H1 (cell line): ENCODE data around the gene STT3B. TPM values are rescaled to one million over a fixed set of nuclear protein-coding genes. Genes with fewer than 3 reads are reported as not detected.

Experiments used
- JUND ChIP-seq: IDR thresholded peaks from 2 replicates; pipeline ENCODE4 v1.6.1; 2011; ENCODE audit warnings: mild to moderate bottlenecking, improper control_type of control experiment, low read length
- RAD21 ChIP-seq, 2 experiments: IDR thresholded peaks in 1 of 2; conservative IDR thresholded peaks in 1 of 2; 2 replicates each; pipeline ENCODE4 v1.6.1; 2011; ENCODE audit warnings: low read depth in 2 of 2, low read length in 2 of 2, improper control_type of control experiment in 1 of 2, inconsistent platforms in 1 of 2, mild to moderate bottlenecking in 1 of 2, moderate library complexity in 1 of 2
- RNF2 ChIP-seq: fragments of 200-900, 300-1000 bp; sonication (generic); IDR thresholded peaks from 2 replicates; pipeline ENCODE4 v1.7.1; 2016; ENCODE audit warnings: borderline replicate concordance, low read depth, mild to moderate bottlenecking, antibody characterized with exemption, low read length; ENCODE audit not compliant: poor library complexity, severe bottlenecking; ENCODE audit errors: missing control alignments
- SIN3A ChIP-seq, 2 experiments: IDR thresholded peaks in 1 of 2; conservative IDR thresholded peaks in 1 of 2; 2 replicates each; pipeline ENCODE4 v1.6.1; 2011 to 2012; ENCODE audit warnings: low read length in 2 of 2, improper control_type of control experiment in 1 of 2, low read depth in 1 of 2, mild to moderate bottlenecking in 1 of 2
- SP2 ChIP-seq: IDR thresholded peaks from 2 replicates; pipeline ENCODE4 v1.6.1; 2012; ENCODE audit warnings: mild to moderate bottlenecking, low read length, inconsistent platforms
- TAF7 ChIP-seq: optimal IDR thresholded peaks from 2 replicates; pipeline ENCODE3; 2011; ENCODE audit warnings: low read depth, mild to moderate bottlenecking, inconsistent platforms, low read length, moderate library complexity, borderline replicate concordance
- TEAD4 ChIP-seq: IDR thresholded peaks from 2 replicates; pipeline ENCODE4 v1.6.1; 2012; ENCODE audit warnings: low read depth, low read length, inconsistent platforms, mixed read lengths
- polyA plus RNA-seq, 7 experiments: library from polyadenylated mRNA; depleted of rRNA in 3 of 7; stranded (reverse) in 5 of 7; unstranded in 2 of 7; fragments of >200 nt in 5 of 7; fragments of 200-250 nt in 2 of 7; gene quantifications; 1 replicate in 5 of 7; 2 replicates in 1 of 7; 4 replicates in 1 of 7; pipeline versions ENCODE4 v1.2.1 to v1.2.3, GENCODE V29; 2011 to 2013; ENCODE audit warnings: missing spikeins in 2 of 7, mixed read lengths in 2 of 7
- total RNA-seq: library from RNA; stranded (reverse); fragmentation: NEBNext Ultra II Directional; extraction: Animal tissue kit (Norgen Biotek cat#: 25700); gene quantifications from 2 replicates; pipeline ENCODE4 v1.2.1, GENCODE V29; 2021
- TF ChIP-seq, protein P1 (sequence below): fragments of 300-600 bp; sonication (generic); IDR thresholded peaks from 2 replicates; pipeline ENCODE4 v1.7.1; 2012; ENCODE audit warnings: low read length, moderate library complexity, mild to moderate bottlenecking, inconsistent platforms; ENCODE audit not compliant: insufficient replicate concordance
- TF ChIP-seq, protein P2 (sequence below): IDR thresholded peaks from 2 replicates; pipeline ENCODE4 v1.6.1; 2011; ENCODE audit warnings: low read length, improper control_type of control experiment

STT3B gene
- total and polyA plus RNA-seq, 2 of the 8 experiments (the other 6 are each of a cell fraction or from before 2014, with no cell fraction given) = 43.5 to 134 TPM

DNA sequence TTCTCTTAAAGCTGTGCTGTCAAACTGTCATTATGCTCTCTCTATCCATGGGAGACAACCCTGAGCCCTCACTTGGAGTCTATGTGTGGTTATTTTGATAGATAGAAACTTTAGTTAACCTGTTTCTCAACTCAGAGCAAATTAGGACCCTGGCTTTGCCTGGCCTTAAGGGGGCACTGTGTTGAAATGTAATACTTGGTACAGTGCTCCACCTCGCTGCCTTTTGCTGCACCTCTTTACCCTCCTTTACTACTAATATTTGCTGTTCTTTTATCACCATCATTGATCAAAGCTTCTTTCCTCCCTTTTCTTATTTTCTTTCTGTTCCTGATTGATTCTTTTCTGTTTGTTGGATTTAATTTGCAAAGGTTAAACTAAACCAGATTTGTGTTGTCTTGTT lies 34.3 kb downstream of the STT3B start (continued):
- TF ChIP-seq, protein P1, sequence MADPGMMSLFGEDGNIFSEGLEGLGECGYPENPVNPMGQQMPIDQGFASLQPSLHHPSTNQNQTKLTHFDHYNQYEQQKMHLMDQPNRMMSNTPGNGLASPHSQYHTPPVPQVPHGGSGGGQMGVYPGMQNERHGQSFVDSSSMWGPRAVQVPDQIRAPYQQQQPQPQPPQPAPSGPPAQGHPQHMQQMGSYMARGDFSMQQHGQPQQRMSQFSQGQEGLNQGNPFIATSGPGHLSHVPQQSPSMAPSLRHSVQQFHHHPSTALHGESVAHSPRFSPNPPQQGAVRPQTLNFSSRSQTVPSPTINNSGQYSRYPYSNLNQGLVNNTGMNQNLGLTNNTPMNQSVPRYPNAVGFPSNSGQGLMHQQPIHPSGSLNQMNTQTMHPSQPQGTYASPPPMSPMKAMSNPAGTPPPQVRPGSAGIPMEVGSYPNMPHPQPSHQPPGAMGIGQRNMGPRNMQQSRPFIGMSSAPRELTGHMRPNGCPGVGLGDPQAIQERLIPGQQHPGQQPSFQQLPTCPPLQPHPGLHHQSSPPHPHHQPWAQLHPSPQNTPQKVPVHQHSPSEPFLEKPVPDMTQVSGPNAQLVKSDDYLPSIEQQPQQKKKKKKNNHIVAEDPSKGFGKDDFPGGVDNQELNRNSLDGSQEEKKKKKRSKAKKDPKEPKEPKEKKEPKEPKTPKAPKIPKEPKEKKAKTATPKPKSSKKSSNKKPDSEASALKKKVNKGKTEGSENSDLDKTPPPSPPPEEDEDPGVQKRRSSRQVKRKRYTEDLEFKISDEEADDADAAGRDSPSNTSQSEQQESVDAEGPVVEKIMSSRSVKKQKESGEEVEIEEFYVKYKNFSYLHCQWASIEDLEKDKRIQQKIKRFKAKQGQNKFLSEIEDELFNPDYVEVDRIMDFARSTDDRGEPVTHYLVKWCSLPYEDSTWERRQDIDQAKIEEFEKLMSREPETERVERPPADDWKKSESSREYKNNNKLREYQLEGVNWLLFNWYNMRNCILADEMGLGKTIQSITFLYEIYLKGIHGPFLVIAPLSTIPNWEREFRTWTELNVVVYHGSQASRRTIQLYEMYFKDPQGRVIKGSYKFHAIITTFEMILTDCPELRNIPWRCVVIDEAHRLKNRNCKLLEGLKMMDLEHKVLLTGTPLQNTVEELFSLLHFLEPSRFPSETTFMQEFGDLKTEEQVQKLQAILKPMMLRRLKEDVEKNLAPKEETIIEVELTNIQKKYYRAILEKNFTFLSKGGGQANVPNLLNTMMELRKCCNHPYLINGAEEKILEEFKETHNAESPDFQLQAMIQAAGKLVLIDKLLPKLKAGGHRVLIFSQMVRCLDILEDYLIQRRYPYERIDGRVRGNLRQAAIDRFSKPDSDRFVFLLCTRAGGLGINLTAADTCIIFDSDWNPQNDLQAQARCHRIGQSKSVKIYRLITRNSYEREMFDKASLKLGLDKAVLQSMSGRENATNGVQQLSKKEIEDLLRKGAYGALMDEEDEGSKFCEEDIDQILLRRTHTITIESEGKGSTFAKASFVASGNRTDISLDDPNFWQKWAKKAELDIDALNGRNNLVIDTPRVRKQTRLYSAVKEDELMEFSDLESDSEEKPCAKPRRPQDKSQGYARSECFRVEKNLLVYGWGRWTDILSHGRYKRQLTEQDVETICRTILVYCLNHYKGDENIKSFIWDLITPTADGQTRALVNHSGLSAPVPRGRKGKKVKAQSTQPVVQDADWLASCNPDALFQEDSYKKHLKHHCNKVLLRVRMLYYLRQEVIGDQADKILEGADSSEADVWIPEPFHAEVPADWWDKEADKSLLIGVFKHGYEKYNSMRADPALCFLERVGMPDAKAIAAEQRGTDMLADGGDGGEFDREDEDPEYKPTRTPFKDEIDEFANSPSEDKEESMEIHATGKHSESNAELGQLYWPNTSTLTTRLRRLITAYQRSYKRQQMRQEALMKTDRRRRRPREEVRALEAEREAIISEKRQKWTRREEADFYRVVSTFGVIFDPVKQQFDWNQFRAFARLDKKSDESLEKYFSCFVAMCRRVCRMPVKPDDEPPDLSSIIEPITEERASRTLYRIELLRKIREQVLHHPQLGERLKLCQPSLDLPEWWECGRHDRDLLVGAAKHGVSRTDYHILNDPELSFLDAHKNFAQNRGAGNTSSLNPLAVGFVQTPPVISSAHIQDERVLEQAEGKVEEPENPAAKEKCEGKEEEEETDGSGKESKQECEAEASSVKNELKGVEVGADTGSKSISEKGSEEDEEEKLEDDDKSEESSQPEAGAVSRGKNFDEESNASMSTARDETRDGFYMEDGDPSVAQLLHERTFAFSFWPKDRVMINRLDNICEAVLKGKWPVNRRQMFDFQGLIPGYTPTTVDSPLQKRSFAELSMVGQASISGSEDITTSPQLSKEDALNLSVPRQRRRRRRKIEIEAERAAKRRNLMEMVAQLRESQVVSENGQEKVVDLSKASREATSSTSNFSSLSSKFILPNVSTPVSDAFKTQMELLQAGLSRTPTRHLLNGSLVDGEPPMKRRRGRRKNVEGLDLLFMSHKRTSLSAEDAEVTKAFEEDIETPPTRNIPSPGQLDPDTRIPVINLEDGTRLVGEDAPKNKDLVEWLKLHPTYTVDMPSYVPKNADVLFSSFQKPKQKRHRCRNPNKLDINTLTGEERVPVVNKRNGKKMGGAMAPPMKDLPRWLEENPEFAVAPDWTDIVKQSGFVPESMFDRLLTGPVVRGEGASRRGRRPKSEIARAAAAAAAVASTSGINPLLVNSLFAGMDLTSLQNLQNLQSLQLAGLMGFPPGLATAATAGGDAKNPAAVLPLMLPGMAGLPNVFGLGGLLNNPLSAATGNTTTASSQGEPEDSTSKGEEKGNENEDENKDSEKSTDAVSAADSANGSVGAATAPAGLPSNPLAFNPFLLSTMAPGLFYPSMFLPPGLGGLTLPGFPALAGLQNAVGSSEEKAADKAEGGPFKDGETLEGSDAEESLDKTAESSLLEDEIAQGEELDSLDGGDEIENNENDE = peak; percentile 71
- TF ChIP-seq JUND (0 out of 2 replicates have a peak, but pooled peaks have one; percentile 21), SP2 (no peak), SIN3A (conservative IDR thresholded peaks at IDR 0.05 in 1 of 2, IDR thresholded peaks at IDR 0.05 in 1 of 2; ENCODE audit: low read depth in 1 of 2, low read length in 2 of 2) (no peak), RNF2 (no peak), TEAD4 (no peak), RAD21 (IDR thresholded peaks at IDR 0.05 in 1 of 2, conservative IDR thresholded peaks at IDR 0.05 in 1 of 2; ENCODE audit: low read depth in 2 of 2, low read length in 2 of 2) (peak; percentile 47; a peak in 3 of 4 replicates), TAF7 (no peak)
- TF ChIP-seq, protein P2, sequence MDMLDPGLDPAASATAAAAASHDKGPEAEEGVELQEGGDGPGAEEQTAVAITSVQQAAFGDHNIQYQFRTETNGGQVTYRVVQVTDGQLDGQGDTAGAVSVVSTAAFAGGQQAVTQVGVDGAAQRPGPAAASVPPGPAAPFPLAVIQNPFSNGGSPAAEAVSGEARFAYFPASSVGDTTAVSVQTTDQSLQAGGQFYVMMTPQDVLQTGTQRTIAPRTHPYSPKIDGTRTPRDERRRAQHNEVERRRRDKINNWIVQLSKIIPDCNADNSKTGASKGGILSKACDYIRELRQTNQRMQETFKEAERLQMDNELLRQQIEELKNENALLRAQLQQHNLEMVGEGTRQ = no peak
